Cardiac fibroblast (primary cell): ENCODE measurements around the gene CRYBG2.
"Not testable (repeated sequence)": the region's sequence is repeated elsewhere in the genome, so short reads cannot be mapped to it uniquely, and the experiment has no call there.

Experiments
- DNase-seq, 2 donors: peaks; one replicate each; pipeline versions ENCODE4 v3.0.0 to v3.0.0-alpha.2; 2010; ENCODE audit warnings: low read depth in 2 of 2
- H3K4me3 ChIP-seq, 2 donors: replicated peaks in 1 of 2; 1 replicate in 1 of 2; 2 replicates in 1 of 2; pipeline ENCODE4 v1.5.1; 2011; ENCODE audit warnings: low read depth in 2 of 2, low read length in 2 of 2, mild to moderate bottlenecking in 2 of 2, moderate library complexity in 1 of 2
- CTCF ChIP-seq: IDR thresholded peaks from one replicate; pipeline ENCODE4 v1.5.1; 2011; ENCODE audit warnings: low read depth, mild to moderate bottlenecking, low read length, inconsistent platforms

CRYBG2 gene

GRCh38 chr1:26389604-26390247 lies 35.8 kb upstream of the CRYBG2 start:
- no peak for TF ChIP-seq CTCF
- H3K4me3 ChIP-seq: no peak overlapping the region
- DNase-seq: no peak

- no peak for TF ChIP-seq CTCF
- no peak overlapping the region for H3K4me3 ChIP-seq
- DNase-seq: peak in 1 of 2 donors; percentile 39
Measured at GRCh38 chr1:26388791-26389445, 35.0 kb upstream of the CRYBG2 start.

GRCh38 chr1:26387447-26387846 lies 33.5 kb upstream of the CRYBG2 start:
- no peak overlapping the region for H3K4me3 ChIP-seq
- no peak for TF ChIP-seq CTCF
- peak in 1 of 2 donors; percentile 62 for DNase-seq

- DNase-seq, H3K4me3 ChIP-seq: not testable (repeated sequence)
Measured at GRCh38 chr1:26385063-26385462, 31.1 kb upstream of the CRYBG2 start.

- H3K4me3 ChIP-seq: no peak overlapping the region
- no peak for DNase-seq
- TF ChIP-seq CTCF: no peak
Measured at GRCh38 chr1:26384076-26384475, 30.1 kb upstream of the CRYBG2 start.

GRCh38 chr1:26378879-26379251 lies 24.9 kb upstream of the CRYBG2 start:
- TF ChIP-seq CTCF: no peak
- H3K4me3 ChIP-seq: no peak overlapping the region
- no peak for DNase-seq

GRCh38 chr1:26378088-26378878 lies 24.4 kb upstream of the CRYBG2 start:
- TF ChIP-seq CTCF: no peak
- DNase-seq: peak; percentile 91 to 97
- H3K4me3 ChIP-seq: no peak overlapping the region
